IPS DF 19.7 (cell line): ENCODE data around the gene CFAP61.
"Not testable (repeated sequence)": the region's sequence is repeated elsewhere in the genome, so short reads cannot be mapped to it uniquely, and the experiment has no call there.

ENCODE experiments used
- DNase-seq: peaks from one replicate; pipeline ENCODE4 v3.0.0-alpha.2; 2013; ENCODE audit warnings: low read depth, low spot score

Gene CFAP61

GRCh38 chr20:20318365-20319161 is 266.2 kb downstream of the CFAP61 start:
- DNase-seq: no peak

DNA sequence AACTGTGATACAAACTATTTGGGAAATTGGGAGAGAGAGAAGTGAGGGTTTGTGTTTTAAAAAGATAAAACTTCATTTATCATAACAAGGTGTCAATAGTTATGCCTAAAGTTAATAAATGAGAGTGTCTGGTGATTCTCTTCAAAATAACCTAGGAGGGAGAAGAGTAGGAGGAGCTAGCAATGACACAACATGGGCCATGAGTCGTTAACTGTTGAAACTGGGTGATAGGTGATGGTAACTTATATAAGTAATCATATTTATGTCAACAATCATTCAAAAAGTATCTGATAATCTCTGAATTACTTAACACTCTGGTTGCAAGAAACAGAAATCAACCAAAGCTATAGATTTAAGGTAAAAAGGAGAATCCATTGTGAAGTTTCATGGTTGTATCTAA is 268.8 kb downstream of the CFAP61 start:
- DNase-seq: no peak

- DNase-seq: no peak
Measured at GRCh38 chr20:20321917-20322316, 269.6 kb downstream of the CFAP61 start.

GRCh38 chr20:20322912-20323311 is 270.6 kb downstream of the CFAP61 start:
- no peak for DNase-seq

DNA sequence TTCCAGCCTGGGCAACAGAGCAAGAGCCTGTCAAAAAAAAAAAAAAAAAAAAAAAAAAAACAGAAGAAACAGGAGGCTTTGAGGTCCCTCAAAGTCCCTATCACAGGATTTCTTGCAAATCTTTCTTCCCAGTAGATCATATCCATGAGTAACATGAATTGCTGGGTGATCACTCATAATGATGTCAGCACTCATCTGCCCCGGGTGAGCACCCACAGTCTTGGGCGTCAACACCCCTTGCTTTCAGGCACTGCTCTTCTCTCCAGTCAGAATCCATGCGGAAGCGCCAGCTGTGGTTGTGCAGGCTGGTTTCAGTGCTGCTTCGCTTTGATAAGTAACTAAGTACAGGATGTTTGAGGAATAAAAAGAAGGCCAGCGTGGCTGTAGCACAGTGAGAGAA is 275.4 kb downstream of the CFAP61 start:
- no peak for DNase-seq

DNA sequence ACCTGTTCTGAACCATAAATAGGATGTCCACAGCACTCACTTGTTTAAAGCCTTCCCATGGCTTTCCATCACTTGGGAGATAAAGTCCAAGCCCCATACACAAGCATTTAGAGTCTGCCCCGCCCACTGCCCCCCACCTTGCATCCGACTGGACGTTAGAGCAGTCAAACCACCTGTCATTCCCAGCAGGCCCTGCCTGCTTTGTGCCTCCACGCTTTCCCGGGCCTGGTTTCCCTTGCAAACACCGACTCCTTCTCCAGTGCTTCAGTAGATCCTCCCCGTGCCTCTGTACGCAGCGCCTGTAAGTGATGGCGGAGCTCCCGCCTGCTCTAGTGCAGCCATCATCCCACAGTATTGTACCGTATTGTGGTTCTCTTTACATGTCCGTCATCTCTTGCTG is 277.2 kb downstream of the CFAP61 start:
- DNase-seq: no peak

DNA sequence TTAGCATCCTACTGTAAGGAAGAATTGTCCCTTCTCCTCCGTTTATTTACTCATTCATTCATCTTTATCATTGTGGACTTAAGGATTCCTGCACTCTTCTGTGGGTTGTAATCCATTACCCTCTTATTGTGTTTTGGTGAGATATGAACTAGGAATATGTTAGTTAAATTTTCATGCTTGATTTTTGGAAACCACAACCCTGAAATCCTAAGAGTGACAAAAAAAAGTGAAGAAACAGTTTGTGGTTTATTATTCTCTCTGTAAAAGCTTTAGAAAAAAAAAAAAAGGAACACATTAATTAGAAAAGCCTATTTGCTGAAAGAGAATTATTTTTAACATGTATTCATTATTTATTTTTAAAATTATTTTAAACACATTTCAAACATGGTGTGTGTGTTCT is 278.8 kb downstream of the CFAP61 start:
- DNase-seq: no peak

GRCh38 chr20:20331817-20332216 is 279.5 kb downstream of the CFAP61 start:
- no peak for DNase-seq

DNA sequence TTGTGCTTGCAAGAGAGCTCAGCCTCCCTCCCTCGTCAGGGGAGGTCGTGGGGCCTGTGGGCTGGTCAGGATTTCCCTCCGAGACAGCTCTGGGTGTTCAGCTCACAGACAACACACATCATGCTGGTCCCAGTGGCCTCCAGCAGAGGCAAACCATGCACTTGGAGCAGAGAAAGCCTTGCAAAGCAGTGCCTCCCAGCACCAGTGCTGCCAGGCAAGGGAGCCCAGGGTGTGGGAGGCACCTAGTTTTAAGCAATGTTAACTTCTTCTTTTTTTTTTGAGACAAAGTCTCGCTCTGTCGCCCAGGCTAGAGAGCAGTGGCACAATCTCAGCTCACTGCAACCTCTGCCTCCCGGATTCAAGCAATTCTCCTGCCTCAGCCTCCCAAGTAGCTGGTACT is 281.5 kb downstream of the CFAP61 start:
- DNase-seq: no peak

GRCh38 chr20:20334489-20334888 is 282.2 kb downstream of the CFAP61 start:
- no peak for DNase-seq

- DNase-seq: no peak
Measured at GRCh38 chr20:20338133-20338730, 285.9 kb downstream of the CFAP61 start.

DNA sequence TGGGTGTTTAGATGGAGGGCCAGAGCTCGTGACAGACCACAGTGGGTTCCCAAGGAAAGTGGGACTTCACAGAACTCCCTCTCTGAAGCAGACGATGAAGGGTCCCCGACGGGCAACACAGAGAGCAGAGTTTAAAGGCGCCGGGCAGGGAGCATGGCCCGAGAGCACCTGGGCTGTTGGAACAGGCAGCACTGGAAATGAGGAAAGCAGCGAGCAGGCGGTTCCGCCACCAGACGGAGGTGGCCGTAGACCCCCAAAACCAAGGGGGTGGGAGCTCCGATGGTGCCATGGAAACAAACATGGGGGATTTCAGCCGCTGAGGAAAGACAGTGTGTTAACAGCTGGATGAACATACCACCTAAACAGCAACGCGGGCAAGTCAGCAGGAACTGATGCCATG is 288.1 kb downstream of the CFAP61 start:
- no peak for DNase-seq

- no peak for DNase-seq
Measured at GRCh38 chr20:20341371-20341770, 289.0 kb downstream of the CFAP61 start.

- no peak for DNase-seq
Measured at GRCh38 chr20:20342066-20342465, 289.7 kb downstream of the CFAP61 start.

DNA sequence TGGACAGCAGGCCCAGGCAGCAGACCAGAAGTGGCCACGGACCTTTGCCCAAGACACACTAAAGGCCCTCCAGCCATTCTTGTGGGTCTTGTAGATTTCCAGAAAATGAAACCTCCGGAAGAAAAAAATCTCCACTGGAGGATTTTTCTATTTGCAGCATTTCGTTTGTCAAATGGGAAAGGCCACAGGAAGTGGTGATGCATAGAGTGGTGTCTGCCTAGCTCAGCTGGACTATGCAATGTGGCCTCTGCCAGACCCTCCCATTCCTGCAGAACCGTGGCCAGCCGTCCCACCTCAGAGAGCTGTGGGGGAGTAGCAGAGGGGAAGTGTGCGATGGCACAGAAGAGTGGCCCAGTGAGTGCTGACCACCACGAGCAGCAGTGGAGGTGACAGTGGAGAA is 291.6 kb downstream of the CFAP61 start:
- no peak for DNase-seq

DNA sequence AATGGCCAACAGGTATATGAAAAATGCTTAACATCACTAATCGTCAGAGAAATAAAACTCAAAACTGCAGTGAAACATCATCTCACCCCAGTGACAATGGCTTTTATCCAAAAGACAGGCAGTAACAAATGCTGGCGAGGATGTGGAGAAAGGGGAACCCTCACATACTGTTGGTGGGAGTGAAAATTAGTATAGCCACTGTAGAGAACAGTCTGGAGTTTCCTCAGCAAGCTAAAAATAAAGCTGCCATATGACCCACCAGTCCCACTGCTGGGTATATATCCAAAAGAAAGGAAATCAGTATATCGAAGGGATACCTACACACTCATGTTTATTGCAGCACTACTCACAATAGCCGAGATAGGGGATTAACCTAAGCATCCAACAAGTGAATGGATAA is 292.1 kb downstream of the CFAP61 start:
- DNase-seq: no peak

- DNase-seq: no peak
Measured at GRCh38 chr20:20353576-20353975, 301.2 kb downstream of the CFAP61 start.

DNA sequence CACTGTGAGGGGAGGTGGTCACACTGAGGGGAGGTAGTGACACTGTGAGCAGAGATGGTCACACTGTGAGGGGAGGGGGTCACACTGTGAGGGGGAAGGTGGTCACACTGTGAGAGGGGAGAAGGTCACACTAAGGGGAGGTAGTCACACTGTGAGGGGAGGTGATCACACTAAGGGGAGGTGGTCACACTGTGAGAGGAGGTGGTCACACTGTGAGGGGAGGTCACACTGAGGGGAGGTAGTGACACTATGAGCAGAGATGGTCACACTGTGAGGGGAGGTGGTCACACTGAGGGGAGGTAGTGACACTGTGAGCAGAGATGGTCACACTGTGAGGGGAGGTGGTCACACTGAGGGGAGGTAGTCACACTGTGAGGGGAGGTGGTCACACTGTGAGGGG is 303.2 kb downstream of the CFAP61 start:
- DNase-seq: not testable (repeated sequence)

GRCh38 chr20:20358801-20359200 is 306.5 kb downstream of the CFAP61 start:
- no peak for DNase-seq

DNA sequence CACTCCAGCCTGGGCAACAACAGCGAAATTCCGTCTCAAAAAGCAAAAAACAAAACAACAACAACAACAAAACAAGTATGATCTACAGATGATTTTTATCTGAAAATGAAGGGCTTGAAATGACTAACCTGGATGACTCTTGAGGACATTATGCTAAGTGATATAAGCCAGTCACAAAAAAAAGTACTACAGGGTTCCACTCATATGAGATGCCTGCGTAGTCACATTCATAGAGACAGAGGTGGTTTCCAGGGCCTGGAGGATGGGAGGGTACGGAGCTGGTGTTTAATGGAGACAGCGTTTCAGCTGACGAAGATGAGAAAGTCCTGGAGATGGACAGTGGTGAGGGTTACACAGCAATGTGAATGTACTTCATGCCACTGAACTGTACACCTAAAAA is 307.3 kb downstream of the CFAP61 start:
- DNase-seq: no peak

GRCh38 chr20:20360464-20360863 is 308.1 kb downstream of the CFAP61 start:
- DNase-seq: no peak

- DNase-seq: no peak
Measured at GRCh38 chr20:20362774-20363433, 310.6 kb downstream of the CFAP61 start.

- no peak for DNase-seq
Measured at GRCh38 chr20:20363434-20363798, 311.1 kb downstream of the CFAP61 start.
